HG02610 (cell line): ENCODE measurements around the gene FTO.
A peak's percentile ranks its signal among the peaks of the same experiment; 100 is the strongest.
"Not testable (repeated sequence)": the region's sequence is repeated elsewhere in the genome, so short reads cannot be mapped to it uniquely, and the experiment has no call there.

Source experiments
- ATAC-seq: cut with Tn5 transposase; IDR thresholded peaks from one replicate; pipeline ENCODE4 v1.9.1; 2021; ENCODE audit warnings: mild to moderate bottlenecking, moderate library complexity; ENCODE audit not compliant: unreplicated experiment

Gene FTO

GRCh38 chr16:53703590-53704444 is at the start of gene FTO, which contains the start of gene RPGRIP1L:
Gene FTO (plus strand): TSS chr16:53704156.
Gene RPGRIP1L (minus strand): TSS chr16:53703859. CDS start chr16:53700723, 3,136 bp downstream.
- peak; percentile 99 for ATAC-seq

- ATAC-seq, result no peak
Measured at GRCh38 chr16:53654946-53655345, 49.0 kb upstream of the FTO start.

GRCh38 chr16:53662072-53662471 is 41.9 kb upstream of the FTO start:
- ATAC-seq, result no peak

GRCh38 chr16:53664724-53665345 is 39.1 kb upstream of the FTO start:
- peak; percentile 84 for ATAC-seq

- no peak for ATAC-seq
Measured at GRCh38 chr16:53666786-53667415, 37.1 kb upstream of the FTO start.

- ATAC-seq, result no peak
Measured at GRCh38 chr16:53668869-53669268, 35.1 kb upstream of the FTO start.

GRCh38 chr16:53672461-53672860 is 31.5 kb upstream of the FTO start:
- ATAC-seq, result no peak

GRCh38 chr16:53673189-53673588 is 30.8 kb upstream of the FTO start:
- no peak for ATAC-seq

- ATAC-seq, result no peak
Measured at GRCh38 chr16:53678155-53678554, 25.8 kb upstream of the FTO start.

GRCh38 chr16:53678756-53679343 is 25.1 kb upstream of the FTO start:
- no peak for ATAC-seq

- no peak for ATAC-seq
Measured at GRCh38 chr16:53680756-53681155, 23.2 kb upstream of the FTO start.

- ATAC-seq, result no peak
Measured at GRCh38 chr16:53681354-53681753, 22.6 kb upstream of the FTO start.

- not testable (repeated sequence) for ATAC-seq
Measured at GRCh38 chr16:53685334-53685733, 18.6 kb upstream of the FTO start.

GRCh38 chr16:53686710-53687109 is 17.2 kb upstream of the FTO start:
- no peak for ATAC-seq

- no peak for ATAC-seq
Measured at GRCh38 chr16:53689636-53690035, 14.3 kb upstream of the FTO start.

- ATAC-seq, result no peak
Measured at GRCh38 chr16:53690771-53691170, 13.2 kb upstream of the FTO start.

GRCh38 chr16:53692146-53692545 is 11.8 kb upstream of the FTO start:
- ATAC-seq, result no peak

GRCh38 chr16:53693320-53693719 is 10.6 kb upstream of the FTO start:
- no peak for ATAC-seq

GRCh38 chr16:53695070-53695469 is 8.9 kb upstream of the FTO start:
- no peak for ATAC-seq

GRCh38 chr16:53698271-53698670 is 5.7 kb upstream of the FTO start:
- not testable (repeated sequence) for ATAC-seq

GRCh38 chr16:53704445-53704813 is 473 bp downstream of the FTO start:
- ATAC-seq, result no peak
